Fibroblast of skin of back (primary cell): Measurements from ENCODE around the gene KRT80.
A peak's percentile ranks its signal among the peaks of the same experiment; 100 is the strongest.

Source experiments
- DNase-seq: peaks from one replicate; pipeline ENCODE4 v3.0.0-alpha.2; 2013

KRT80 gene

DNA sequence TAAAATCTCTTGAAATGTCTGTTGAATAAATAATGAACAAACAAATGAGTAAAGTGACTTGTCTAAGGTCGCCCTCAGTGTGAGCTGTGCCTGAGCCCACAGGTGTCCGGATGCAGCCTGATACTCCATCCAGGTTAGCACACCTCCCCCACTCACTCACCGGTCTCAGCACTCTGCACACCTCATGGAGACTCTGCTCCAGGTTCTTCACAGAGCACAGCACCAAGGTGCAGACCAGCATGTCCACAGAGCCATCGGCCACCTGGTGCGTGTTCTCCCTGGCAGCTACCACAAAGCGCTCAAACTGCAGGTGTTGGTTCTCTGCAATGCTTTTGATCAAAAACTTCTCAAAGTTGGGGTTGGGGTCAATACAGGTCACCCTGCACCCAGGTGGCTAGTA lies 37.1 kb upstream of the KRT80 start:
- DNase-seq: no peak

- DNase-seq: peak; percentile 90
Observed at GRCh38 chr12:52228366-52228765, 36.6 kb upstream of the KRT80 start.

DNA sequence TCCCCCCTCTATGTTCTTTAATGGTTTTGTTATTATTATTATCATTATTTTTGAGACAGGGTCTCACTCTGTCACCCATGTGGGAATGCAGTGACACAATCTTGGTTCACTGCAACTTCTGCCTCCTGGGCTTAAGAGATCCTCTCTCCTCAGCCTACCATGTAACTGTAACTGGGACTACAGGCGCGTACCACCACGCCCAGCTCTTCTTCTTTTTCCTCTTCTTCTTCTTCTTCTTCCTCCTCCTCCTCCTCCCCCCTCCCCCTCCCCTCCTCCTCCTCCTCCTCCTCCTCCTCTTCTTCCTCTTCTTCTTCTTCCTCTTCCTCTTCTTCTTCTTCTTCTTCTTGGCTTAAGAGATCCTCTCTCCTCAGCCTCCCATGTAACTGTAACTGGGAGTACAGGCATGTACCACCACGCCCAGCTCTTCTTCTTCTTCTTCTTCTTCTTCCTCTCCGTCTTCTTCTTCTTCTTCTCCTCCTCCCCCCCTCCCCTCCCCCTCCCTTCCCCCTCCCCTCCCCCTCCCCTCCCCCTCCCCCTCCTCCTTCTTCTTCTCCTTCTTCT lies 35.9 kb upstream of the KRT80 start:
- DNase-seq: no peak

GRCh38 chr12:52226446-52226845 lies 34.6 kb upstream of the KRT80 start:
- DNase-seq: no peak

GRCh38 chr12:52225752-52226151 lies 33.9 kb upstream of the KRT80 start:
- DNase-seq: no peak

- peak; percentile 84 for DNase-seq
Observed at GRCh38 chr12:52224151-52224550, 32.3 kb upstream of the KRT80 start.

DNA sequence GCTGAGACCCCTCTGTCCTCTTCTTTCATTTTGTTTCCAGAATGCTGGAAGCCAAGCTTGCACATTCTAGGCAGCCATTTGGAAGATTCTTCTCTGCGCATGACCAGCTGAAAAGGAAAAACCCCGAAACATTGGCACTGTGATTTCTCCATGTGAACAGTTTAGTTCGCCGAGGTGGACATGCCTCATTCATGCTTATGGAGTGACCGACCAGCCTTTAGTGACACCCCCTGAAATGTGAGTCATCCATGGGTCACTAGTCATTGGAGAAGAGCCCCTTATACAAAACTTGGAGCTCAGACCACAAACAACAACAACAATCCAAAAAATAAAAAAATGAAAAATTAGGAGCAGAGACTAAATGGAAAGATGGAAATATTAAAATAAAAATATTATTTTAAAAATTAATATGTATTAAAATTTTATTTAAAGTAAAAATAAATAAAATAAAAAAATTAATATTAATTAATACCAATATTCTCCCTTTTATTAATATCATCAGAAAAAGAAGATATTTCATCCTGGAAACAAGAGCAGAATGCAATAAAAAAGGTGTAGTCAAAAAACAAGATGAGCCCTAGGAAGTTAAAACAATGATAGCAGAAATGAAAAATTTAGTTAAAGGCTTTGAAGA lies 31.7 kb upstream of the KRT80 start:
- DNase-seq: peak; percentile 71

DNA sequence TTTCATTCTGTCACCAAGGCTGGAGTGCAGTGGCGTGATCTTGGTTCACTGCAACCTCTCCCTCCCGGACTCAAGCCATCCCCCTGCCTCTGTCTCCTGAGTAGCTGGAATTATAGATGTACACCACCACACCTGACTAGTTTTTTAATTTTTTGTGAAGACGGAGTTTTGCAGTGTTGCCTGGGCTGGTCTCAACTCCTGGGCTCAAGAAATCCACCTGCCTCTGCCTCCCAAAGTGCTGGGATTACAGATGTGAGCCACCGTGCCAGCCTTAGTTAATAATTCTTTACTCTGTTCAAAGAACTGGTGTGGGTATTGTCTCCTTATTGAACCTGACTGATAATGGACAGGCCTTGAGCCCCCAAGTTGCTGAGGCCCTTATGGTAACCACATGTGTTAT lies 30.9 kb upstream of the KRT80 start:
- no peak for DNase-seq

DNA sequence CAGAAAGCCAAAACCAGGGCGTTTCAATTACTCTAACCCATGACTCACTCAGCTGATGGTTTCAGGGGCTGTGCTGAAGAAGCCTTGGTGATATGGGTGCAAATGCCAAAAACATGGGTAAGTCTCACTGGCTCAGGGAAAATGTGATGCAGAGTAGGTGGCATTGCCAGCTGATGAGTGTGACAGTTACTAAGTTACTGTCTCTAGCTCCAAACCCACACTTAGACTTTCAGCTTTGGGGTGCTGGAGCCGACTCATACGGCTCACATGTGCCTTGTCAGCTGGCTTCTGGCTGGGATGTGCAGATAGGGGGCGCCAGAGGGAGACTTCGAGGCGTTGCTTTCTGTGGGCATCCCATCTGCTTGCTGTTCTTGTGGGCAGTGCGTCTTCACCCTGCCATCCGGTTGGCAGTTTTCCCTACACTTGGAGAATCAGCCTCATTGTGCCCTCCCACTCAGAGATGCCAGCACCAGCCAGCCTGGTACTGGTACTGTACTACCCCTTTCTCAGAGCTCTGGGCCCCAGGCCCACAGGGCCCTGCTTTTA lies 30.2 kb upstream of the KRT80 start:
- DNase-seq: peak; percentile 57

GRCh38 chr12:52221070-52221781 lies 29.4 kb upstream of the KRT80 start:
- DNase-seq: no peak

DNA sequence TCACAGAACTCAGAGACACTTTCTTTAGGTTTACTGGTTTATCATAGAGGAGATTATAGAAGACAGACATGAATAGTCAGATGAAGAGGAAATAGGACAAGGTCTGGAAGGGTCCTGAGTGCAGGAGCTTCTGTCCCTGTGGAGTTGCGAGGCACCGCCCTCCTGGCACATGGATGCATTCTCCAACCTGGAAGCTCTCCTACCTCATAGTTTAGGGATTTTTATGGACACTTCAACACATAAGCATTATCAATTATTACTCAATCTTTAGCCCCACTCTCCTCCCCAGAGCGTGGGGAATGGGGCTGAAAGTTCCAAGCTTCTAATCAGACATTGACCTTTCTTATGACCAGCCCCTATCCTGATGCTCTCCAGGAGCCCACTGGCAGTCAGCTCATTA lies 28.7 kb upstream of the KRT80 start:
- no peak for DNase-seq

DNA sequence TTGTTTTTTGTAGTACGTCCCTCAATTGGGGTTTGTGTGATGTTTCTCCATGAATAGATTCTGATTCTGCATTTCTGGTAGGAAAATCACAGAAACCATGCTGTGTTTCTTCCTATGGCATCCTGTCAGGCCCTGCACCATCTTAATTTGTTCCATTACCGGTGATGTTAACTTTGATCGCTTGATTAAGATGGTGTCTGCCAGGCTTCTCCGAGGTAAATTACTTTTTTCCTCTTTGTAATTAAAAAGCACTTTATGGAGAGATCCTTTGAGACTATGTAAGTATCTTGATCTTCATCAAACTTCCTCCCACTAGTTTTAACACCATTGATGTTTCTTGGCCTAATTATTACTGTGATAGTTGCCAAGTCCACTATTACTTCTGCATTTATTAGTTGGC lies 26.2 kb upstream of the KRT80 start:
- DNase-seq: no peak

- no peak for DNase-seq
Observed at GRCh38 chr12:52217223-52217622, 25.4 kb upstream of the KRT80 start.

DNA sequence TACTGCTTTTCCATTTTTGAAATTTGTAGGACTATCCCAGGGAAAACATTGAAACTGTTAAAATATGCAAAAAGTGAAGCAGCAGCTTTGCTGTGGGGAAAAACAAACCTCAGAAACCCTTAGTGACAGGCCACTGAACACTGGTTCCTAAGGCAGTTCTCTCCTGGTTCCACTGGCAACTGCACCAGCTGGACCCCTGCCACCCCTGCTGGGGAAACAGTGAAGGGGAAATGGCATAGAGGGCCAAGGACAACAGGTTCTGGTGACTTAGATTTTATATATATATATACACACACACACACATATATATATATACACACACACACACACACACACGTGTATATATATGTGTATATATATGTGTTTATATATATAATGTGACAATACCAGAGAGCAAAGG lies 25.0 kb upstream of the KRT80 start:
- DNase-seq: no peak

GRCh38 chr12:52216100-52216499 lies 24.3 kb upstream of the KRT80 start:
- DNase-seq: no peak

DNA sequence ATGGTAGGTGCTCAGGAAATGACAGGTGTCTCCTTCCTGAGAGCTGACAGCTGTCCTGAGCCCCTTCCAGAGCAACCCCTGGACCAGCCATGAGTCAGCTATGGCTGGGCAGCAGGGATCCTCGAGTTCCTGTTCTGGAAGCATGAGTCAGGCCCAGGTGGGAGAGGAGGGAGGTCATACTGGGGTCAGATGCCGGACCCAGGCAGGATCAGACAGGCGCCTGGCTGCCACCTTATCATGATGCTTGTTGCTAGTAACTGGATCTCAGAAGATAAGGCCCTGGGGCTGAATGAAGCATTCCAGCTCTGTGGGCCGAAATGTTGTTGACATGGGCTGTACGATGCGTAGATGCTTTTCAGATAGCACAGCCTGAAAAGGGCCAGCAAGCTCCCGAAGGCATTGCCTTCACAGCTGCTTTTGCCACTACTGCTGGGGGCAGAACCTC lies 23.8 kb upstream of the KRT80 start:
- DNase-seq: no peak

GRCh38 chr12:52214421-52214802 lies 22.6 kb upstream of the KRT80 start:
- DNase-seq: no peak

GRCh38 chr12:52213564-52214420 lies 22.0 kb upstream of the KRT80 start:
- DNase-seq: peak; percentile 75

DNA sequence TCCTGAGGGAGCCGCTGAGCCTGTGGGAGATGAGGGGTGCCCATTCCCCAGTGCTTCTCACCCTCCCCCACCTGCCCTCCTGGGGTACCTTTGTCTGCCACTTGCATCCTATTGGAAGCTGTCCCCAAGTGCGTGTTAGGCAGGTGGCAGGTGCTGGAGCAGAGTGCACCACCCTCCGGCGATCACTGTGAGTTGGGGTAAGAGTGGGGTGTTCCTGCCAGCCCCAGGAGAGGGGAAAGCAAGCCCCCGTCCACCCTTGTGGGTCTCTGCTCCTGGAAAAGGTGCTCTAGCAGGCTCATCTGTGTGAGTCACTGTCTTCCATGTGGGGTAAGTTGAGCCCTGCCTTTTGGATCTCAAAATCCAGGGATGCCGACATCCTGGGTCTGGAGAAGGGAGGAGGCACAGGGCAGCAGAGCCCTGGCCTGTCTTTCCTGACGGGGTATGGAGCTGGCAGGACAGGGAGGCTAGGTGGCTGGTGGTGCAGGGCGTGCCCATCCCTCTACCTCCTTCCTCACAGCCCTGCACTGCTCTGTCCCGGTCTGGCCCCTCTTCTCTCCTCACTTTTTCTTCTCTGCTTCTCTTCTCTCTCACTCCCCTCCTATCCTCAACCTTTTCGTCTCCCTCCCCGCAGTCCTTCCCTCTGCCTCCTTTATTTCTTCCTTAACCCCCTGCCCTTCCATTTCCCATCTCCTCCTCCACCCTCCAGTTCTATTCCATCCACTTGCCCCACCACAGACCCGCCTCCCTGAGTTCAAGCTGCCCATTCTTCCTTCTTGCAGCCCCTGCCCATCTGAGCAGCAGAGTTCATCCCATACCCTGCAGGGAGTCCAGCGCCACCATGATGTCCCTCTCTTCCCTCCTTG lies 21.1 kb upstream of the KRT80 start:
- no peak for DNase-seq

- DNase-seq: no peak
Observed at GRCh38 chr12:52211716-52212585, 20.1 kb upstream of the KRT80 start.
